BJ (cell line): ENCODE measurements around the gene TPRA1. TPM values are rescaled to one million over a fixed set of nuclear protein-coding genes. Genes with fewer than 3 reads are reported as not detected.

Source experiments
- CTCF ChIA-PET: fragments of 350-600 bp; formaldehyde crosslinking; extraction: SDS; loops from one replicate; lab custom pipeline; 2021; ENCODE audit warnings: antibody characterized with exemption, inconsistent platforms; lab: Yijun Ruan, JAX
- POLR2A ChIA-PET: fragments of 300-600 bp; sonication (Branson Sonifier 250); formaldehyde crosslinking; extraction: SDS; loops from one replicate; lab custom pipeline; 2021; ENCODE audit warnings: antibody characterized with exemption; lab: Charles Lee
- DNase-seq: peaks from one replicate; pipeline ENCODE4 v3.0.0-alpha.2; 2011; ENCODE audit warnings: low read depth
- H3K27me3 ChIP-seq: 2 replicates; pipeline ENCODE4 v1.6.0; 2011; ENCODE audit warnings: low read length; ENCODE audit not compliant: control insufficient read depth, insufficient read depth
- H3K36me3 ChIP-seq: 2 replicates; pipeline ENCODE4 v1.5.1; 2011; ENCODE audit warnings: low read length; ENCODE audit not compliant: control insufficient read depth, insufficient read depth
- H3K4me3 ChIP-seq: 2 replicates; pipeline ENCODE4 v1.5.1; 2011; ENCODE audit warnings: low read depth, mild to moderate bottlenecking, control low read depth, low read length
- polyA plus RNA-seq: library from polyadenylated mRNA; depleted of rRNA; stranded (reverse); fragments of >200 nt; gene quantifications from 2 replicates; pipeline ENCODE4 v1.2.3, GENCODE V29; 2011
- TF ChIP-seq, protein P1 (sequence below): IDR thresholded peaks from 2 replicates; pipeline ENCODE4 v1.5.1; 2011; ENCODE audit warnings: low read depth, mild to moderate bottlenecking, control low read depth, inconsistent platforms, low read length, moderate library complexity; ENCODE audit not compliant: insufficient read depth

Gene TPRA1
- polyA plus RNA-seq, 1 experiment, result 72.2 TPM

DNA sequence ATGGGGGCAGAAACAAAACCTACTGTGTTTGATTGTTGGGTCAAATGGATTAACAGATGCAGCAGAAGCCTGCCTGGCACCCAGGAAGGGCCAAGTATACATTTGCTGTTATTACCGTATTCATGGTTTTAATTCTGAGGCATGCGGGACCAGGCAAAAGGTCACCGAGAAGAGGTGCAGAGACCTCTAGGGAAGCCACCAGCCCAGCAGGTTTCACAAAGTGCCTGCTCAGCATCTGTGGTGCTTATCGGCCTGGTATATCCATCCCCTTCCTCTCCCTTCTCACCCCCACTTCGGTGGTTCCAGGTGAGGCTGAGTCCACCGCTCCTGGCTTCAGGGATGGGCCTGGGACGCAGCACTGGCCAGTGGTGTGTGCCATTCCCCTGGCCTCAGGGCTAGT, 13.1 kb downstream of the TPRA1 start:
- ChIA-PET POLR2A (no interaction called here), CTCF (no interaction called here)
- Histone ChIP-seq H3K36me3 (peaks cover 52% of the 10 kb centered on the region), H3K27me3 (no peaks in the 10 kb centered on the region), H3K4me3 (no peak overlapping the region)
- DNase-seq, result no peak
- TF ChIP-seq, protein P1, sequence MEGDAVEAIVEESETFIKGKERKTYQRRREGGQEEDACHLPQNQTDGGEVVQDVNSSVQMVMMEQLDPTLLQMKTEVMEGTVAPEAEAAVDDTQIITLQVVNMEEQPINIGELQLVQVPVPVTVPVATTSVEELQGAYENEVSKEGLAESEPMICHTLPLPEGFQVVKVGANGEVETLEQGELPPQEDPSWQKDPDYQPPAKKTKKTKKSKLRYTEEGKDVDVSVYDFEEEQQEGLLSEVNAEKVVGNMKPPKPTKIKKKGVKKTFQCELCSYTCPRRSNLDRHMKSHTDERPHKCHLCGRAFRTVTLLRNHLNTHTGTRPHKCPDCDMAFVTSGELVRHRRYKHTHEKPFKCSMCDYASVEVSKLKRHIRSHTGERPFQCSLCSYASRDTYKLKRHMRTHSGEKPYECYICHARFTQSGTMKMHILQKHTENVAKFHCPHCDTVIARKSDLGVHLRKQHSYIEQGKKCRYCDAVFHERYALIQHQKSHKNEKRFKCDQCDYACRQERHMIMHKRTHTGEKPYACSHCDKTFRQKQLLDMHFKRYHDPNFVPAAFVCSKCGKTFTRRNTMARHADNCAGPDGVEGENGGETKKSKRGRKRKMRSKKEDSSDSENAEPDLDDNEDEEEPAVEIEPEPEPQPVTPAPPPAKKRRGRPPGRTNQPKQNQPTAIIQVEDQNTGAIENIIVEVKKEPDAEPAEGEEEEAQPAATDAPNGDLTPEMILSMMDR, result no peak

DNA sequence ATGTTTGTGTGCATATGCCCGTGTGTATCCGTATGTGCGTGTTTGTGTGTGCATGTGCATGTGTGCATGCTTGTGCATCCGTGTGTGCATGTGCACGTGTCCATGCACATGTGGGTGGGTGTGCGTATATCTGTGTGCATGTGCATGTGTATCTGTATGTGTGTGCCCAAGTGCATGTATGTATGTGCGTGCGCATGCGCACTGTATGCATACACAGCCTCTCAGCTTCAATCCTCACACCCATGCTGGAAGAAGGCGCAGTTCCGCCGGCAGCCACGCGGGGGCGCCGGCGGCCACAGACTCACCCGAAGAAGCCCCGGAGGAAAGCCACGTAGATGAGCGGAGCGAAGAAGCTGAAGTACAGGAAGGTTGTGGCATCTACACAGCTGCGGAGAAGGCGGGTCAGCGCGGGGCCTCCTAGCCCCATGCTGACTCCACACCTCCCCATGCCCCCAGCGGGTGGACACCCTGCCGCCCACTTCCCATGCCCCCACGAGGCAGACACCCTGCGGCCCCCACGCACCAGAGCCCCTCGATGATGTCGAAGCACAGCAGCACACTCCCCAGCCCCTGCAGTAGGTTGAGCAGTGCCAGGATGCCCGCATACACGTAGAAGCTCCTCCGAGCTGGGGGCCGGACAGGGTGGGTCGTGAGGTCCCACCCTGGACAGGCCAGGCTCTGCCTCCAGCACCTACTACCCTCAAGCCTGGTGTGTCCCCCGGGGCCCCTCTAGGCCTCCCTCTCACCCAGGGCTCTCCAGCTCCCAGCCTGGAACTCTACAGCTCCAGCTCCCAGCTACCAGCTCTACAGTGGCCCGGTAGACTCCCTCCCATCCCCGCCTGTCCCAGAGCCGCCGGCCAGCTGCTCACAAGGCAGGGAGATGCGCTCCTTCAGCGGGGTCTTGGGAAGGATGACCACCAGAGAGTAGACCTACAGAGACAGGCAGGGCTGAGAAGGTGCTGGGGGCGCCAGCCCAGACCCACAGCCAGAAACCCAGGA, 15.4 kb downstream of the TPRA1 start:
- ChIA-PET POLR2A (no interaction called here), CTCF (interaction anchor here (0.7 to 3.8 kb wide), 33 partner anchors 9 to 554 kb away, joined by 3 to 40 read pairs (median 4); partner anchors contain the start of genes MCM2 and TPRA1)
- no peak overlapping the region for H3K4me3 ChIP-seq
- H3K36me3 ChIP-seq, result peaks cover 49% of the 10 kb centered on the region
- no peaks in the 10 kb centered on the region for H3K27me3 ChIP-seq
- peak; percentile 66 for DNase-seq
- TF ChIP-seq, protein P1, result peak; percentile 100

DNA sequence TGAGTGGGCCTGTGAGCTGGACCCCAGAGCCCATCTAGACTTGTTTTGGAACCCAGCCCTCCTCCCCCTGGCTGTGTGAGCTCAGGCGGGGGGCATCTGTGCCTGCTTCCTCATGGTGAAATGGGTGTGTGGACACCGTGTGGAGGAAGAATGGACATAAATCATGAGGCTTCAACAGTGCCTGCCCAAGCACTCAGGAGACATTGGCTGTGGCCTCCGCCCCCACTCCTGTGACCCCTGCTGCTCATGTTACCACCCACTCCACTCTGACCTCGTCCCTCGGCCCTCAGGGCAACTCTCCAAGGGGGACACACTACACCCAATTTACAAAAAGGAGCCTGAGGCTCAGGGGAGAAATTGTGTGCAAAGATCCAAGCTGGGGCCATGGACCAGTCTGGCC, 16.6 kb downstream of the TPRA1 start:
- no peaks in the 10 kb centered on the region for H3K27me3 ChIP-seq
- H3K36me3 ChIP-seq, result peaks cover 40% of the 10 kb centered on the region
- ChIA-PET CTCF (interaction anchor here (1.8 to 3.8 kb wide), 6 partner anchors 9 to 258 kb away, joined by 5 to 40 read pairs (median 9); no protein-coding TSS in a partner anchor), POLR2A (no interaction called here)
- DNase-seq, result no peak
- TF ChIP-seq, protein P1, result no peak
- H3K4me3 ChIP-seq, result no peak overlapping the region

DNA sequence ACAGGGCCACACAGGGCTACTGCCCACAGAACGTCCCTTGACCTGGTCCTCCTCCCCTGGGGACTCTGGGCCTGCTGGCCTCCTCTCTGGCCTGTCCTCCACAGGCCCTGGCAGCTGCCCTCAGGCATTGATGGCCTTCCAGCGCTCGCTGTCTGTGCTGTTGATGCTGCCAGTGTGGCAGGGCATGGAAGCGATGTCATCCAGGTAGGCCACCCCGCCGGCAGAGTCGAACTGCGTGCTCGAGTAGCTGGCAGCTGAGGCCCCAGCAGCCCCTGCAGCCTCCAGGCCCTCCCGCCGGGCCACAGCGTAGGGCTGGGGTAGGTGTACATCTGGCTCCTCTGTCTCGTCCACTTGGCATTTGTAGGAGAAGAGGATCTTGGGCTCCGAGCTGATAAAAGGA, 17.1 kb downstream of the TPRA1 start:
- DNase-seq, result no peak
- no peak overlapping the region for H3K4me3 ChIP-seq
- no peaks in the 10 kb centered on the region for H3K27me3 ChIP-seq
- POLR2A ChIA-PET, result no interaction called here
- TF ChIP-seq, protein P1, result no peak
- CTCF ChIA-PET, result interaction anchor here (3.8 kb wide), 1 partner anchor 13 kb away, joined by 40 read pairs; no protein-coding TSS in a partner anchor
- peaks cover 37% of the 10 kb centered on the region for H3K36me3 ChIP-seq

DNA sequence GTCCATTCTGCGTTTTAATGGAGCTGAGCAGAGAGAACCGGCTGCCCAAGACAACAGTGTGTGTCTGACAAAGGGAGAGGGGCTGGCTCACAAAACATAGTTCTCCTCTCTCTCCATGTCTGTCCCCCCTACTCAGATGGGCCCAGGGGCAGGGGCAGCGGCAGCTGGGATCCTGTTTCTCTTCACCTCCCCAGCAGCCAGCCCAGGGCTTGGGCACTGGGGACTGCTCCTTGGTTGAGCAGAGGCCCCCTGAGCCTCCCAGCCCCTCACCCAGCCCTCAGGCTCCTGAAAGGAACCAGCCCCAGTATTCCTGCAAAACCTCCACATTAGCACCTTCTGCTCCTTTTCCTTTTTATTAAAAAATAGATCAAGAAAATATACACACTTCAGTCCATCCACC, 17.8 kb downstream of the TPRA1 start:
- H3K36me3 ChIP-seq, result peaks cover 34% of the 10 kb centered on the region
- no peak overlapping the region for H3K4me3 ChIP-seq
- DNase-seq, result no peak
- ChIA-PET CTCF (interaction anchor here (1.0 kb wide), 1 partner anchor 25 kb away, joined by 3 read pairs; no protein-coding TSS in a partner anchor), POLR2A (interaction anchor here (0.5 kb wide), 1 partner anchor 386 kb away, joined by 4 read pairs; no protein-coding TSS in a partner anchor)
- TF ChIP-seq, protein P1, result no peak
- H3K27me3 ChIP-seq, result no peaks in the 10 kb centered on the region
